ENCODE data around the gene TAMALIN.

- TF ChIP-seq CTCF (IDR thresholded peaks at IDR 0.05) (no peak), POLR2AphosphoS5 (IDR thresholded peaks at IDR 0.05) (no peak), POLR2A (IDR thresholded peaks at IDR 0.05) (no peak), EP300 (IDR thresholded peaks at IDR 0.05) (no peak)
Observed at GRCh38 chr12:52063981-52064649, 57.4 kb downstream of the TAMALIN start.

Measured in stomach (tissue), 4 donors.